CD4-positive, alpha-beta T cell treated with Interferon gamma for 1 hour (primary cell): ENCODE data around the gene TULP1.
"Not testable (repeated sequence)": the region's sequence is repeated elsewhere in the genome, so short reads cannot be mapped to it uniquely, and the experiment has no call there.

Experiments used
- DNase-seq: peaks from one replicate; pipeline ENCODE4 v3.0.0-alpha.2; 2020

The TULP1 gene

GRCh38 chr6:35512740-35513139 is at the start of gene TULP1:
TULP1 (minus strand) TSS chr6:35512896; CDS start chr6:35512858, 38 bp downstream.
- no peak for DNase-seq

GRCh38 chr6:35562060-35562459 is 49.4 kb upstream of the TULP1 start:
- DNase-seq = no peak

- DNase-seq = no peak
Observed at GRCh38 chr6:35561113-35561512, 48.4 kb upstream of the TULP1 start.

- no peak for DNase-seq
Observed at GRCh38 chr6:35558571-35558970, 45.9 kb upstream of the TULP1 start.

GRCh38 chr6:35557239-35557638 is 44.5 kb upstream of the TULP1 start:
- no peak for DNase-seq

- DNase-seq = no peak
Observed at GRCh38 chr6:35554811-35555210, 42.1 kb upstream of the TULP1 start.

- DNase-seq = no peak
Observed at GRCh38 chr6:35553315-35553714, 40.6 kb upstream of the TULP1 start.

GRCh38 chr6:35552285-35552917 is 39.7 kb upstream of the TULP1 start:
- peak; percentile 59 for DNase-seq

GRCh38 chr6:35550437-35550836 is 37.7 kb upstream of the TULP1 start:
- DNase-seq = no peak

- no peak for DNase-seq
Observed at GRCh38 chr6:35547676-35548075, 35.0 kb upstream of the TULP1 start.

GRCh38 chr6:35544769-35545361 is 32.2 kb upstream of the TULP1 start:
- DNase-seq = no peak

GRCh38 chr6:35543459-35544193 is 30.9 kb upstream of the TULP1 start:
- DNase-seq = no peak

- DNase-seq = no peak
Observed at GRCh38 chr6:35541836-35542235, 29.1 kb upstream of the TULP1 start.

GRCh38 chr6:35539223-35539622 is 26.5 kb upstream of the TULP1 start:
- no peak for DNase-seq

GRCh38 chr6:35535847-35536246 is 23.2 kb upstream of the TULP1 start:
- DNase-seq = not testable (repeated sequence)

- no peak for DNase-seq
Observed at GRCh38 chr6:35534407-35535170, 21.9 kb upstream of the TULP1 start.

- DNase-seq = no peak
Observed at GRCh38 chr6:35533981-35534380, 21.3 kb upstream of the TULP1 start.

- DNase-seq = no peak
Observed at GRCh38 chr6:35532126-35532525, 19.4 kb upstream of the TULP1 start.

GRCh38 chr6:35524380-35525020 is 11.8 kb upstream of the TULP1 start:
- no peak for DNase-seq

- peak; percentile 61 for DNase-seq
Observed at GRCh38 chr6:35522660-35523658, 10.3 kb upstream of the TULP1 start.

GRCh38 chr6:35522151-35522550 is 9.5 kb upstream of the TULP1 start:
- DNase-seq = no peak

- DNase-seq = no peak
Observed at GRCh38 chr6:35521235-35521634, 8.5 kb upstream of the TULP1 start.
